Nasal cavity respiratory epithelium epithelial cell of viscerocranial mucosa (primary cell): ENCODE data around the gene HLA-B. TPM values are rescaled to one million over a fixed set of nuclear protein-coding genes. Genes with fewer than 3 reads are reported as not detected.

ENCODE experiments used
- total RNA-seq: library from RNA; depleted of rRNA; stranded (reverse); fragments of >200 nt; gene quantifications from 2 replicates; pipeline ENCODE4 v1.2.3, GENCODE V29; 2014

The HLA-B gene
- total RNA-seq = 42.4 and 230 TPM in 2 replicates

DNA sequence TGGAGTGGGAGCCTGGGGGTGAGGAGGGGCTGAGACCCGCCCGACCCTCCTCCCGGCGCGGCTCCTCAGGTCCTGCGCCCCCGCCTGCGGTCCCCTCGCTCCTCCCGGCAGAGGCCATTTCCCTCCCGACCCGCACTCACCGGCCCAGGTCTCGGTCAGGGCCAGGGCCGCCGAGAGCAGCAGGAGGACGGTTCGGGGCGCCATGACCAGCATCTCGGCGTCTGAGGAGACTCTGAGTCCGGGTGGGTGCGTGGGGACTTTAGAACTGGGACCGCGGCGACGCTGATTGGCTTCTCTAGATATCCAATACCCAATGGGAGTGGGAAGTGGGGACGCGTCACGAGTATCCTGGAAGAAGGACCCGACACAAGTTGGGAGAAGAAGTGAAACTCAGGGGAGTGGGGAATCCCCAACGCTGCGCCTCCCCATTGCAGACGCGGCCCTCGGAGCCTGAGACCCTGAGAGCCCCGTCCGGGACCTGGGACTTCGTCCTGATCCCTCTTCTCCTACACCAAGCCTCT, at the start of gene HLA-B:
HLA-B (minus strand) TSS at position 234 of the 521 bp plus-strand sequence; CDS start at position 213, 21 bp downstream.

DNA sequence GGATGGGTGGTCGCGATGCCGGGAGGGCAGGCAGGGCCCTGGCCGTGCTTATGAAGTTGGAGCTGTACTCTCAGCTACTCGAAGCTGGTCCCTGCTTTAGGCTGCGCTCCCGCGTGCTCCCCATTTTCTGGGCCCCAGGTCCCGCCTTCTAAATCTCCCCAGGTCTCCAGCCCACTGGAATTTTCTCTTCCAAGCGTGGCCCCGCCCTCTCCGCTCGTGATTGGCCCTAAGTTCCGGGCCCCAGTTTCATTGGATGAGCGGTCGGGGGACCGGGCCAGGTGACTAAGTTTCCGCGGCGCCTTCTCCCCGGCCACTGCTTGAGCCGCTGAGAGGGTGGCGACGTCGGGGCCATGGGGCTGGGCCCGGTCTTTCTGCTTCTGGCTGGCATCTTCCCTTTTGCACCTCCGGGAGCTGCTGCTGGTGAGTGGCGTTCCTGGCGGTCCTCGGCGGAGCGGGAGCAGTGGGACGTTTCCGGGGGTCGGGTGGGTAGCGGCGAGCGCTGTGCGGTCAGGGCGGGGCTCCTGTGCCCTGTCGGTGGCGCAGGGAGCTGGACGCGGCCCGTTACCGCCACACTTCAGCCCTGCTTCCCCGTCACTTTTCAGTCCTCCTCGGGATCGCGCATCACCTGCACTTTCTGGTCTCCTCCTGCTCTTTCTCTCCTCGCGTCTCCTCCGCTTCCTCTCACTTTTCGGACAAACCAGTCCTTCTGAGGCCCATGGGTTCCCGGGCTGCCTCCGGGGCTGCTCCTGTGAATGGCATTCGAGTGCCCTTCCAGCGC, 46.5 kb upstream of the HLA-B start, which contains the start of gene MICA:
MICA (plus strand) TSS at position 313 of the 778 bp plus-strand sequence; CDS start at position 351, 38 bp downstream.

Other genes starting within 250 kb of the HLA-B start
- 0.34 TPM in 1 of 2 replicates, not detected in the other for gene C6orf15, start 244.6 kb downstream of the HLA-B start, total RNA-seq
- gene PSORS1C1, start 242.4 kb downstream of the HLA-B start, total RNA-seq = 1.7 and 6.0 TPM in 2 replicates
- under 0.01 and 10.9 TPM in 2 replicates for gene CDSN, start 236.7 kb downstream of the HLA-B start, total RNA-seq
- not detected in 2 replicates for gene PSORS1C2, start 218.1 kb downstream of the HLA-B start, total RNA-seq
- 12.5 and 15.0 TPM in 2 replicates for gene CCHCR1, start 199.4 kb downstream of the HLA-B start, total RNA-seq
- 1.7 and 2.1 TPM in 2 replicates for gene TCF19, start 198.6 kb downstream of the HLA-B start, total RNA-seq
- gene POU5F1, start 186.5 kb downstream of the HLA-B start, total RNA-seq = 0.50 and 0.68 TPM in 2 replicates
- 77.9 and 406 TPM in 2 replicates for gene HLA-C, start 85.1 kb downstream of the HLA-B start, total RNA-seq
- gene MICA, start 46.4 kb upstream of the HLA-B start, total RNA-seq = 44.8 and 58.8 TPM in 2 replicates
- gene MICB, start 141.0 kb upstream of the HLA-B start, total RNA-seq = 3.7 and 5.8 TPM in 2 replicates
- not detected in 2 replicates for gene MCCD1, start 171.8 kb upstream of the HLA-B start, total RNA-seq
- 205 and 333 TPM in 2 replicates for gene DDX39B, start 184.8 kb upstream of the HLA-B start, total RNA-seq
- 0.28 and 0.34 TPM in 2 replicates for gene ATP6V1G2, start 189.4 kb upstream of the HLA-B start, total RNA-seq
- 25.8 and 52.3 TPM in 2 replicates for gene NFKBIL1, start 190.4 kb upstream of the HLA-B start, total RNA-seq
- not detected in 2 replicates for gene LTA, start 215.1 kb upstream of the HLA-B start, total RNA-seq
- under 0.01 and 0.07 TPM in 2 replicates for gene TNF, start 218.4 kb upstream of the HLA-B start, total RNA-seq
- not detected in 2 replicates for gene LTB, start 225.2 kb upstream of the HLA-B start, total RNA-seq
- gene LST1, start 229.1 kb upstream of the HLA-B start, total RNA-seq = not detected in 2 replicates
- not detected in 2 replicates for gene NCR3, start 235.8 kb upstream of the HLA-B start, total RNA-seq